ENCODE data around the gene IFI27L1.
"Not testable (repeated sequence)": the region's sequence is repeated elsewhere in the genome, so short reads cannot be mapped to it uniquely, and the experiment has no call there.

The IFI27L1 gene

DNA sequence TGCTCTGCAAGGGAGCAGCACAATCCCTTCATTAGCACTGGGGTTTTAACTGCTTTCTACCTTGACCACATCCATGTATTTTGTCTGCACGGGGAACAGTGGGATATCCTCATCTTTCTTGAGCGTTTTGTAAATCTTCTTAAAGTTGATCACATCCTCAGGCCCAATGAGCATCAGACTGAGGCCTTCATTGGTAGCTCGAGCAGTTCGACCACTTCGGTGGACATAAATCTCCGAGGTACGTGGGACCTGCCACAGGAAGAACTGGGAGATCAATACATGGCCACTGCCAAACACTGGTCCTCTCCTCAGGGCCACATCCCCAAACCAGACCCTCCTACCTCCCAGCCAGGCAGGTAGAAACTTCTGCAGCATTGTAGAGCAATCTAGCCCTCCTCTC, 26.2 kb upstream of the IFI27L1 start:
- no peak for TF ChIP-seq ZFX (IDR thresholded peaks at IDR 0.05)
- TF ChIP-seq CTCF (conservative IDR thresholded peaks at IDR 0.05): no peak
- no peak overlapping the region for H3K27ac ChIP-seq

DNA sequence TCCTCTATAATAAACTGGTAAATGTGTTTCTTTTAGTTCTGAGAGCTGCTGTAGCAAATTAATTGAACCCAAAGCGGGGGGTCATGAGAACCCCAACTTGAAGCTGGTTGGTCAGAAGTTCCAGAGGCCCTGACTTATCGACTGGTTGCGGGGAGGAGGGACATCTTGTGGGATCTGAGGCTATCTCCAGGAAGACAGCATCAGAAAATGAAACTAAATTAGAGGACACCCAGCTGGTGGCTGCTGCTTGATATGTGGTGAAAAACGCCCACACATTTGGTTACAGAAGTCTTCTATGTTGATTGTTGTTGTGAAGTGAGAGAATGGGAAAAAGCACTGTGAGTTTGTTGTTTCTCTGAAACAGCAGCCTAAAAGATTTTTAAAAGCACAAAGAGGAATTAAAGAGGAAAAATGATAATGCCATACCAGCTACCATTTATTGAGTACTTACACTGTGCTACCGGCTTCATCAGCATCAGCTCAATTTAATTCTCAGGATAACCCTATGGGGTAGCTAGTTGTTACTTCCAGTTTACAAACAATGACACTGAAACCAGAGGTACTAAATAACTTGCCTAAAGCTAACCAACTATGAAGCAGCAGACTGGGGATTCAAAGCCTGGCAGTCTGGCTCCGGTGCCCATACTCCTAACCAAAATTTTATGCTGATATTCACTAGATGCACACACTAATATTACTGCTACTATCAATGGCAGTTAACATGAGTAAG, 24.4 kb upstream of the IFI27L1 start:
- H3K27ac ChIP-seq: no peak overlapping the region
- no peak for TF ChIP-seq CTCF (conservative IDR thresholded peaks at IDR 0.05)

DNA sequence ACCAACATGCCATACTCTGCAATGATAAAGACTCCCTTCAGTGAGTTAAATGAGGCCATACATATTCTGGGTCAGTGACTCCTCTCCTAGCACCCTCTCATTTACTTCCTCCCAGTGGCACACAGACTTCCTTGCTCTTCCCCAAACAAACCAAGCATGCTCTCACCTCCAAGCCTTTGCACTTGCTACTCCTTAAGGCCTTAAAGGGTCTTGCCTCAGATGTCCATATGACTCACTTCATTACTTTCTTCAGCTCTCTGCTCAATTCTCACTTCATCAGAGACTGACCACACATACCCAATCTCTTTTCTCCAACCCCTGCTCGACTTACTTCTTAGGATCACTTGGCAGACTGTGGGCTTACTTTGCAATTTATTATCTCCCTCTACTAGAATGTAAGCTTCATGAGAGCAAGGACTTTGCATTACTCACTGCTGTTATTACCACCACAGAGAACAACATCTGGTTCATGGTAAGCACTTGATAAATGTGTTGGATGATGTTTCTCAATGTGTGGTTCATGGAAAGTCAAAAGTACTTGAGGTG, 22.9 kb upstream of the IFI27L1 start:
- H3K27ac ChIP-seq: no peak overlapping the region
- TF ChIP-seq CTCF (conservative IDR thresholded peaks at IDR 0.05): no peak
- no peak for TF ChIP-seq ZFX (IDR thresholded peaks at IDR 0.05)

- no peak for TF ChIP-seq ZFX (IDR thresholded peaks at IDR 0.05)
- no peak for TF ChIP-seq CTCF (conservative IDR thresholded peaks at IDR 0.05)
- no peak overlapping the region for H3K27ac ChIP-seq
Observed at GRCh38 chr14:94058674-94059138, 22.4 kb upstream of the IFI27L1 start.

- no peak for TF ChIP-seq CTCF (conservative IDR thresholded peaks at IDR 0.05)
- TF ChIP-seq ZFX (IDR thresholded peaks at IDR 0.05): no peak
- no peak overlapping the region for H3K27ac ChIP-seq
Observed at GRCh38 chr14:94059998-94060397, 21.1 kb upstream of the IFI27L1 start.

DNA sequence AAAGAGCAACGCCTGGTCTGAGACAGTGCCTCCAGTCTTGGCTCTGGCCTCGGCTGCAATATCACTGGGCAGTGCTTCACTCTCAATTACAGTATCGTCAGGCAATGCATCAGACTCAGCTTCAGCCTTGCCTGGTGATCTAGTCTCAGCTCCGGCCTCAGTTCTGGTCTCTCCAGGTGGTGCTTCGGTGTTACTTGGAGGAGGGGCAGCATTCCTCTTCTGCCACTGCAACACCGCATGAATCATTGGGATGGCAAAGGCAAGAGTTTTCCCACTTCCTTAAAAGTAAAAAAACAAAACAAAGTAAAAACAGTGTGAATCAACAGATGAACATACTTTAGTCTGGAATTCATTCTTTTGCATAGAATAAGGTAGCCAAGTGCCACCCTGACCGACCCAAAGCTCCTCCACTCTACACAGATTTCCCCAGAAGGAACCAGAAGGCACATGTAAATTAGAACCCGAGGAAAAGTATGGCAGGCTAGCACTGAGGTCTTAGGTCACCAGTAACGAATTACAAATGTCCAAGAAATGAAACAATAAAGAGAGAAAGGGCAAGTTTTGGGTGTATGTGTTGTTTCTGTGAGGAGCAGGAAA, 18.7 kb upstream of the IFI27L1 start:
- no peak overlapping the region for H3K27ac ChIP-seq
- no peak for TF ChIP-seq ZFX (IDR thresholded peaks at IDR 0.05)
- no peak for TF ChIP-seq CTCF (conservative IDR thresholded peaks at IDR 0.05)

GRCh38 chr14:94066089-94066676, 14.9 kb upstream of the IFI27L1 start:
- no peak overlapping the region for H3K27ac ChIP-seq
- TF ChIP-seq ZFX (IDR thresholded peaks at IDR 0.05) (no peak), CTCF (conservative IDR thresholded peaks at IDR 0.05) (no peak)

DNA sequence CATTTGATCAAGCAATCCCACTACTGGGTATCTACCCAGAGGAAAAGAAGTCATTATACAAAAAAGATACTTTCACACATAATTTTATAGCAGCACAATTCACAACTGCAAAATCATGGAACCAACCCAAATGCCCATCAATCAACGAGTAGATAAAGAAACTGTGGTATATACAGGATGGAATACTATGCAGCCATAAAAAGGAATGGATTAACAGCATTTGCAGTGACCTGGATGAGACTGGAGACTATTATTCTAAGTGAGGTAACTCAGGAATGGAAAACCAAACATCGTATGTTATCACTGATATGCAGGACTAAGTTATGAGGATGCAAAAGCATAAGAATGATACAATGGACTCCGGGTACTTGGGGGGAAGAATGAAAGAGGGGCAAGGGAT, 9.0 kb upstream of the IFI27L1 start:
- H3K27ac ChIP-seq: not testable (repeated sequence)

All from C4-2B (cell line).